NCI-H1105 (cell line): ENCODE results near the gene SMIM10L2A.
"Not testable (repeated sequence)": the region's sequence is repeated elsewhere in the genome, so short reads cannot be mapped to it uniquely, and the experiment has no call there.

ENCODE experiments used
- DNase-seq: peaks from one replicate; lab custom pipeline; 2025; lab: John Stamatoyannopoulos, UW

Gene SMIM10L2A

GRCh38 chrX:135423173-135423864 is 1.6 kb downstream of the SMIM10L2A start:
- not testable (repeated sequence) for DNase-seq

GRCh38 chrX:135424469-135424868 is 2.7 kb downstream of the SMIM10L2A start:
- no peak for DNase-seq

GRCh38 chrX:135425026-135425965 is 3.6 kb downstream of the SMIM10L2A start:
- DNase-seq = no peak

GRCh38 chrX:135429429-135429828 is 7.7 kb downstream of the SMIM10L2A start:
- DNase-seq = no peak

- DNase-seq = no peak
These were observed 10.1 kb downstream of the SMIM10L2A start for GRCh38 chrX:135431886-135432285.

GRCh38 chrX:135432453-135432852 is 10.7 kb downstream of the SMIM10L2A start:
- DNase-seq = no peak

GRCh38 chrX:135432881-135433521 is 11.3 kb downstream of the SMIM10L2A start:
- DNase-seq = no peak

GRCh38 chrX:135433531-135434257 is 11.9 kb downstream of the SMIM10L2A start:
- DNase-seq = no peak

GRCh38 chrX:135434258-135435138 is 12.8 kb downstream of the SMIM10L2A start:
- DNase-seq = no peak

- DNase-seq = no peak
These were observed 13.6 kb downstream of the SMIM10L2A start for GRCh38 chrX:135435139-135435922.

GRCh38 chrX:135435933-135436332 is 14.2 kb downstream of the SMIM10L2A start:
- no peak for DNase-seq

- no peak for DNase-seq
These were observed 14.7 kb downstream of the SMIM10L2A start for GRCh38 chrX:135436456-135436855.

- no peak for DNase-seq
These were observed 15.5 kb downstream of the SMIM10L2A start for GRCh38 chrX:135436966-135437866.

GRCh38 chrX:135437867-135438733 is 16.4 kb downstream of the SMIM10L2A start:
- no peak for DNase-seq

- no peak for DNase-seq
These were observed 16.9 kb downstream of the SMIM10L2A start for GRCh38 chrX:135438734-135439043.

- DNase-seq = no peak
These were observed 28.1 kb downstream of the SMIM10L2A start for GRCh38 chrX:135449637-135450550.

GRCh38 chrX:135453381-135453780 is 31.6 kb downstream of the SMIM10L2A start:
- DNase-seq = no peak
